WTC11 (cell line): ENCODE measurements around the gene EDN2. TPM values are rescaled to one million over a fixed set of nuclear protein-coding genes. Genes with fewer than 3 reads are reported as not detected.
A peak's percentile ranks its signal among the peaks of the same experiment; 100 is the strongest.

ENCODE experiments used
- ATAC-seq: fragments of 200-7000 bp; cut with Tn5 transposase; 2 replicates; pipeline ENCODE4 v1.10.0; 2021; ENCODE audit warnings: mild to moderate bottlenecking, moderate library complexity
- CTCF ChIA-PET: fragments of 300-600 bp; sonication (Branson Sonifier 250); formaldehyde crosslinking; loops from one replicate; lab custom pipeline; 2021; ENCODE audit warnings: antibody characterized with exemption; lab: Charles Lee
- POLR2A ChIA-PET: fragments of 350-600 bp; sonication (Branson Sonifier 250); formaldehyde crosslinking; loops from one replicate; lab custom pipeline; 2021; ENCODE audit warnings: antibody characterized with exemption; lab: Charles Lee
- DNase-seq: peaks from one replicate; pipeline ENCODE4 v3.0.0; 2021; ENCODE audit warnings: low spot score
- H3K27ac Mint-ChIP-seq: 2 replicates; pipeline ENCODE4 v1.8.0; 2021; ENCODE audit warnings: mixed read lengths
- H3K27me3 Mint-ChIP-seq: 2 replicates; pipeline ENCODE4 v1.8.0; 2021; ENCODE audit warnings: low read depth, mild to moderate bottlenecking, moderate library complexity, mixed read lengths
- H3K36me3 Mint-ChIP-seq: 2 replicates; pipeline ENCODE4 v1.8.0; 2021; ENCODE audit warnings: mixed read lengths
- H3K4me1 Mint-ChIP-seq: 2 replicates; pipeline ENCODE4 v1.8.0; 2022; ENCODE audit warnings: mixed read lengths
- H3K4me3 Mint-ChIP-seq: 2 replicates; pipeline ENCODE4 v1.8.0; 2021; ENCODE audit warnings: mild to moderate bottlenecking, moderate library complexity, mixed read lengths
- H3K9me3 Mint-ChIP-seq: 2 replicates; pipeline ENCODE4 v1.8.0; 2021; ENCODE audit warnings: mixed read lengths
- ATF6 ChIP-seq: sonication (generic); formaldehyde crosslinking; IDR thresholded peaks from 2 replicates; pipeline ENCODE4 v1.8.1; 2023; ENCODE audit warnings: mild to moderate bottlenecking, missing genetic modification reagents
- CREM ChIP-seq: sonication (generic); formaldehyde crosslinking; IDR thresholded peaks from 2 replicates; pipeline ENCODE4 v1.8.1; 2022; ENCODE audit warnings: mild to moderate bottlenecking, missing genetic modification reagents, moderate library complexity
- EMX1 ChIP-seq: fragments of 250-450 bp; sonication (Bioruptor Pico); IDR thresholded peaks from 2 replicates; pipeline ENCODE4 v1.8.0; 2021; ENCODE audit warnings: mild to moderate bottlenecking
- ETV6 ChIP-seq: sonication (generic); formaldehyde crosslinking; IDR thresholded peaks from 2 replicates; pipeline ENCODE4 v1.8.1; 2022; ENCODE audit warnings: mild to moderate bottlenecking, missing genetic modification reagents
- FOXK1 ChIP-seq: sonication (generic); formaldehyde crosslinking; IDR thresholded peaks from 2 replicates; pipeline ENCODE4 v1.8.0; 2022; ENCODE audit warnings: mild to moderate bottlenecking, moderate library complexity, missing genetic modification reagents
- KAT7 ChIP-seq: sonication (generic); formaldehyde crosslinking; IDR thresholded peaks from 2 replicates; pipeline ENCODE4 v1.8.1; 2023; ENCODE audit warnings: missing genetic modification reagents, mild to moderate bottlenecking, borderline replicate concordance
- NFYB ChIP-seq: sonication (generic); formaldehyde crosslinking; conservative IDR thresholded peaks from 2 replicates; pipeline ENCODE4 v1.8.0; 2022; ENCODE audit warnings: low read depth, missing genetic modification reagents
- NR1H2 ChIP-seq: sonication (generic); formaldehyde crosslinking; IDR thresholded peaks from 2 replicates; pipeline ENCODE4 v1.9.0; 2021; ENCODE audit warnings: mild to moderate bottlenecking, moderate library complexity, missing genetic modification reagents
- PRRX2 ChIP-seq: fragments of 250-450 bp; sonication (Bioruptor Pico); IDR thresholded peaks from 2 replicates; pipeline ENCODE4 v1.8.0; 2021; ENCODE audit warnings: mild to moderate bottlenecking
- SMAD4 ChIP-seq: sonication (generic); formaldehyde crosslinking; IDR thresholded peaks from 2 replicates; pipeline ENCODE4 v1.8.0; 2022; ENCODE audit warnings: mild to moderate bottlenecking, missing genetic modification reagents
- SOX15 ChIP-seq: fragments of 250-450 bp; sonication (Bioruptor Pico); IDR thresholded peaks from 2 replicates; pipeline ENCODE4 v1.9.0; 2021; ENCODE audit warnings: mild to moderate bottlenecking
- TEAD4 ChIP-seq: sonication (generic); formaldehyde crosslinking; IDR thresholded peaks from 2 replicates; pipeline ENCODE4 v1.8.0; 2022; ENCODE audit warnings: mild to moderate bottlenecking, missing genetic modification reagents
- ZBTB21 ChIP-seq: sonication (generic); formaldehyde crosslinking; IDR thresholded peaks from 2 replicates; pipeline ENCODE4 v1.8.1; 2023; ENCODE audit warnings: mild to moderate bottlenecking, missing genetic modification reagents, borderline replicate concordance
- ZNF416 ChIP-seq: fragments of 250-450 bp; sonication (Bioruptor Pico); IDR thresholded peaks from 2 replicates; pipeline ENCODE4 v1.9.0; 2021; ENCODE audit warnings: mild to moderate bottlenecking, inconsistent platforms
- ZNF423 ChIP-seq: fragments of 250-450 bp; sonication (Bioruptor Pico); IDR thresholded peaks from 2 replicates; pipeline ENCODE4 v2.1.2; 2022; ENCODE audit warnings: mild to moderate bottlenecking, moderate library complexity
- total RNA-seq: library from RNA; stranded (reverse); gene quantifications from 3 replicates; pipeline ENCODE4 v1.2.3, GENCODE V29; 2021
- TF ChIP-seq, protein P1 (sequence below): sonication (generic); formaldehyde crosslinking; IDR thresholded peaks from 2 replicates; pipeline ENCODE4 v1.8.0; 2023; ENCODE audit warnings: missing genetic modification reagents, mild to moderate bottlenecking, borderline replicate concordance
- TF ChIP-seq, protein P2 (sequence below): sonication (generic); formaldehyde crosslinking; IDR thresholded peaks from 2 replicates; pipeline ENCODE4 v1.8.0; 2022; ENCODE audit warnings: missing genetic modification reagents
- TF ChIP-seq, protein P3 (sequence below): sonication (generic); formaldehyde crosslinking; IDR thresholded peaks from 2 replicates; pipeline ENCODE4 v1.8.1; 2022; ENCODE audit warnings: missing genetic modification reagents, borderline replicate concordance
- TF ChIP-seq, protein P4 (sequence below): sonication (generic); formaldehyde crosslinking; IDR thresholded peaks from 2 replicates; pipeline ENCODE4 v1.8.1; 2022; ENCODE audit warnings: mild to moderate bottlenecking, missing genetic modification reagents, moderate library complexity, borderline replicate concordance

EDN2 gene
- total RNA-seq, 1 experiment from 2014 or later, result 0.33 TPM

GRCh38 chr1:41487126-41488039, 2.9 kb upstream of the EDN2 start:
- no peak overlapping the region; the same call in 1 of the 2 replicates for H3K27ac Mint-ChIP-seq
- DNase-seq (no peak), ATAC-seq (no peak)
- no peak overlapping the region for H3K4me3 Mint-ChIP-seq
- POLR2A ChIA-PET, result interaction anchor here (0.6 kb wide), 1 partner anchor 9 kb away, joined by 3 read pairs; no protein-coding TSS in a partner anchor
- CTCF ChIA-PET, result interaction anchor here (0.6 to 7.9 kb wide), 9 partner anchors 8 to 130 kb away, joined by 3 to 84 read pairs (median 4); no protein-coding TSS in a partner anchor
- H3K27me3 Mint-ChIP-seq, result peaks cover 14% of the 10 kb centered on the region; the same call in 1 of the 2 replicates
- no peaks in the 10 kb centered on the region for H3K36me3 Mint-ChIP-seq
- H3K4me1 Mint-ChIP-seq, result peaks cover 43% of the 10 kb centered on the region
- TF ChIP-seq NFYB (CRISPR knock-in tag) (no peak), NR1H2 (CRISPR knock-in tag) (no peak), ATF6 (CRISPR knock-in tag) (no peak), EMX1 (no peak), ZBTB21 (CRISPR knock-in tag) (no peak)
- TF ChIP-seq, protein P1, sequence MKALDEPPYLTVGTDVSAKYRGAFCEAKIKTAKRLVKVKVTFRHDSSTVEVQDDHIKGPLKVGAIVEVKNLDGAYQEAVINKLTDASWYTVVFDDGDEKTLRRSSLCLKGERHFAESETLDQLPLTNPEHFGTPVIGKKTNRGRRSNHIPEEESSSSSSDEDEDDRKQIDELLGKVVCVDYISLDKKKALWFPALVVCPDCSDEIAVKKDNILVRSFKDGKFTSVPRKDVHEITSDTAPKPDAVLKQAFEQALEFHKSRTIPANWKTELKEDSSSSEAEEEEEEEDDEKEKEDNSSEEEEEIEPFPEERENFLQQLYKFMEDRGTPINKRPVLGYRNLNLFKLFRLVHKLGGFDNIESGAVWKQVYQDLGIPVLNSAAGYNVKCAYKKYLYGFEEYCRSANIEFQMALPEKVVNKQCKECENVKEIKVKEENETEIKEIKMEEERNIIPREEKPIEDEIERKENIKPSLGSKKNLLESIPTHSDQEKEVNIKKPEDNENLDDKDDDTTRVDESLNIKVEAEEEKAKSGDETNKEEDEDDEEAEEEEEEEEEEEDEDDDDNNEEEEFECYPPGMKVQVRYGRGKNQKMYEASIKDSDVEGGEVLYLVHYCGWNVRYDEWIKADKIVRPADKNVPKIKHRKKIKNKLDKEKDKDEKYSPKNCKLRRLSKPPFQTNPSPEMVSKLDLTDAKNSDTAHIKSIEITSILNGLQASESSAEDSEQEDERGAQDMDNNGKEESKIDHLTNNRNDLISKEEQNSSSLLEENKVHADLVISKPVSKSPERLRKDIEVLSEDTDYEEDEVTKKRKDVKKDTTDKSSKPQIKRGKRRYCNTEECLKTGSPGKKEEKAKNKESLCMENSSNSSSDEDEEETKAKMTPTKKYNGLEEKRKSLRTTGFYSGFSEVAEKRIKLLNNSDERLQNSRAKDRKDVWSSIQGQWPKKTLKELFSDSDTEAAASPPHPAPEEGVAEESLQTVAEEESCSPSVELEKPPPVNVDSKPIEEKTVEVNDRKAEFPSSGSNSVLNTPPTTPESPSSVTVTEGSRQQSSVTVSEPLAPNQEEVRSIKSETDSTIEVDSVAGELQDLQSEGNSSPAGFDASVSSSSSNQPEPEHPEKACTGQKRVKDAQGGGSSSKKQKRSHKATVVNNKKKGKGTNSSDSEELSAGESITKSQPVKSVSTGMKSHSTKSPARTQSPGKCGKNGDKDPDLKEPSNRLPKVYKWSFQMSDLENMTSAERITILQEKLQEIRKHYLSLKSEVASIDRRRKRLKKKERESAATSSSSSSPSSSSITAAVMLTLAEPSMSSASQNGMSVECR, result no peak
- H3K9me3 Mint-ChIP-seq, result peaks cover 9% of the 10 kb centered on the region

- DNase-seq (peak; percentile 32), ATAC-seq (peak; percentile 34)
- peaks cover 44% of the 10 kb centered on the region for H3K4me1 Mint-ChIP-seq
- no peaks in the 10 kb centered on the region for H3K36me3 Mint-ChIP-seq
- H3K27me3 Mint-ChIP-seq, result peaks cover 14% of the 10 kb centered on the region; the same call in 1 of the 2 replicates
- POLR2A ChIA-PET, result interaction anchor here (0.6 kb wide), 1 partner anchor 10 kb away, joined by 3 read pairs; no protein-coding TSS in a partner anchor
- CTCF ChIA-PET, result interaction anchor here (0.6 to 7.9 kb wide), 8 partner anchors 9 to 92 kb away, joined by 3 to 84 read pairs (median 4); no protein-coding TSS in a partner anchor
- peaks cover 9% of the 10 kb centered on the region for H3K9me3 Mint-ChIP-seq
- peak overlapping the region; percentile 21 for H3K4me3 Mint-ChIP-seq
- peak overlapping the region; percentile 72 for H3K27ac Mint-ChIP-seq
- TF ChIP-seq ZNF423, result 0 out of 2 replicates have a peak, but pooled peaks have one; percentile 19
- TF ChIP-seq NFYB (CRISPR knock-in tag), result no peak
- no peak for TF ChIP-seq SOX15 (CRISPR knock-in tag)
- TF ChIP-seq, protein P2, sequence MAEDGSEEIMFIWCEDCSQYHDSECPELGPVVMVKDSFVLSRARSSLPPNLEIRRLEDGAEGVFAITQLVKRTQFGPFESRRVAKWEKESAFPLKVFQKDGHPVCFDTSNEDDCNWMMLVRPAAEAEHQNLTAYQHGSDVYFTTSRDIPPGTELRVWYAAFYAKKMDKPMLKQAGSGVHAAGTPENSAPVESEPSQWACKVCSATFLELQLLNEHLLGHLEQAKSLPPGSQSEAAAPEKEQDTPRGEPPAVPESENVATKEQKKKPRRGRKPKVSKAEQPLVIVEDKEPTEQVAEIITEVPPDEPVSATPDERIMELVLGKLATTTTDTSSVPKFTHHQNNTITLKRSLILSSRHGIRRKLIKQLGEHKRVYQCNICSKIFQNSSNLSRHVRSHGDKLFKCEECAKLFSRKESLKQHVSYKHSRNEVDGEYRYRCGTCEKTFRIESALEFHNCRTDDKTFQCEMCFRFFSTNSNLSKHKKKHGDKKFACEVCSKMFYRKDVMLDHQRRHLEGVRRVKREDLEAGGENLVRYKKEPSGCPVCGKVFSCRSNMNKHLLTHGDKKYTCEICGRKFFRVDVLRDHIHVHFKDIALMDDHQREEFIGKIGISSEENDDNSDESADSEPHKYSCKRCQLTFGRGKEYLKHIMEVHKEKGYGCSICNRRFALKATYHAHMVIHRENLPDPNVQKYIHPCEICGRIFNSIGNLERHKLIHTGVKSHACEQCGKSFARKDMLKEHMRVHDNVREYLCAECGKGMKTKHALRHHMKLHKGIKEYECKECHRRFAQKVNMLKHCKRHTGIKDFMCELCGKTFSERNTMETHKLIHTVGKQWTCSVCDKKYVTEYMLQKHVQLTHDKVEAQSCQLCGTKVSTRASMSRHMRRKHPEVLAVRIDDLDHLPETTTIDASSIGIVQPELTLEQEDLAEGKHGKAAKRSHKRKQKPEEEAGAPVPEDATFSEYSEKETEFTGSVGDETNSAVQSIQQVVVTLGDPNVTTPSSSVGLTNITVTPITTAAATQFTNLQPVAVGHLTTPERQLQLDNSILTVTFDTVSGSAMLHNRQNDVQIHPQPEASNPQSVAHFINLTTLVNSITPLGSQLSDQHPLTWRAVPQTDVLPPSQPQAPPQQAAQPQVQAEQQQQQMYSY (CRISPR knock-in tag), result peak; percentile 61
- no peak for TF ChIP-seq ZNF416 (CRISPR knock-in tag)
- no peak for TF ChIP-seq KAT7 (CRISPR knock-in tag)
- TF ChIP-seq ETV6 (CRISPR knock-in tag), result no peak
- TF ChIP-seq PRRX2 (CRISPR knock-in tag), result no peak
- TF ChIP-seq CREM (CRISPR knock-in tag), result no peak
- no peak for TF ChIP-seq TEAD4 (CRISPR knock-in tag)
- no peak for TF ChIP-seq NR1H2 (CRISPR knock-in tag)
- TF ChIP-seq, protein P3, sequence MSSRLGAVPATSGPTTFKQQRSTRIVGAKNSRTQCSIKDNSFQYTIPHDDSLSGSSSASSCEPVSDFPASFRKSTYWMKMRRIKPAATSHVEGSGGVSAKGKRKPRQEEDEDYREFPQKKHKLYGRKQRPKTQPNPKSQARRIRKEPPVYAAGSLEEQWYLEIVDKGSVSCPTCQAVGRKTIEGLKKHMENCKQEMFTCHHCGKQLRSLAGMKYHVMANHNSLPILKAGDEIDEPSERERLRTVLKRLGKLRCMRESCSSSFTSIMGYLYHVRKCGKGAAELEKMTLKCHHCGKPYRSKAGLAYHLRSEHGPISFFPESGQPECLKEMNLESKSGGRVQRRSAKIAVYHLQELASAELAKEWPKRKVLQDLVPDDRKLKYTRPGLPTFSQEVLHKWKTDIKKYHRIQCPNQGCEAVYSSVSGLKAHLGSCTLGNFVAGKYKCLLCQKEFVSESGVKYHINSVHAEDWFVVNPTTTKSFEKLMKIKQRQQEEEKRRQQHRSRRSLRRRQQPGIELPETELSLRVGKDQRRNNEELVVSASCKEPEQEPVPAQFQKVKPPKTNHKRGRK (CRISPR knock-in tag), result no peak
- TF ChIP-seq, protein P4, sequence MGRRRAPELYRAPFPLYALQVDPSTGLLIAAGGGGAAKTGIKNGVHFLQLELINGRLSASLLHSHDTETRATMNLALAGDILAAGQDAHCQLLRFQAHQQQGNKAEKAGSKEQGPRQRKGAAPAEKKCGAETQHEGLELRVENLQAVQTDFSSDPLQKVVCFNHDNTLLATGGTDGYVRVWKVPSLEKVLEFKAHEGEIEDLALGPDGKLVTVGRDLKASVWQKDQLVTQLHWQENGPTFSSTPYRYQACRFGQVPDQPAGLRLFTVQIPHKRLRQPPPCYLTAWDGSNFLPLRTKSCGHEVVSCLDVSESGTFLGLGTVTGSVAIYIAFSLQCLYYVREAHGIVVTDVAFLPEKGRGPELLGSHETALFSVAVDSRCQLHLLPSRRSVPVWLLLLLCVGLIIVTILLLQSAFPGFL (CRISPR knock-in tag), result no peak
- TF ChIP-seq FOXK1, result no peak
- no peak for TF ChIP-seq SMAD4 (CRISPR knock-in tag)
Measured at GRCh38 chr1:41486371-41487125, 2.1 kb upstream of the EDN2 start.
